ENCODE data around the gene SLC12A7. TPM values are rescaled to one million over a fixed set of nuclear protein-coding genes. Genes with fewer than 3 reads are reported as not detected.
A peak's percentile ranks its signal among the peaks of the same experiment; 100 is the strongest.

SLC12A7 gene
- total and polyA plus RNA-seq, 2 of the 13 experiments (the other 11 are each of a cell fraction or from before 2014, with no cell fraction given): 14.0 to 18.5 TPM

GRCh38 chr5:1028481-1029281 lies 83.2 kb downstream of the SLC12A7 start:
- Histone ChIP-seq H3K4me2 (ENCODE audit: low read depth, low read length) (no peak overlapping the region), H3K9ac (ENCODE audit: insufficient read depth, low read depth, low read length) (no peak overlapping the region), H3K27ac (ENCODE audit: extremely low read length, insufficient read depth, low read length) (no peak overlapping the region), H3K36me3 (replicated peaks in 1 of 2; ENCODE audit: control insufficient read depth in 1 of 2, insufficient read depth in 2 of 2, low read length in 2 of 2) (no peaks in the 10 kb centered on the region), H3K27me3 (ENCODE audit: control insufficient read depth in 1 of 2, insufficient read depth in 2 of 2, low read length in 2 of 2) (peaks cover 2 to 4% of the 10 kb centered on the region in 2 experiments; a peak in 2 of 5 replicates), H2AFZ (ENCODE audit: low read length) (no peak overlapping the region), H3K9me3 (ENCODE audit: low read length) (no peaks in the 10 kb centered on the region), H3K4me3 (replicated peaks in 1 of 3; ENCODE audit: insufficient read depth in 1 of 3, low read depth in 2 of 3, low read length in 3 of 3) (no peak overlapping the region), H3K4me1 (ENCODE audit: insufficient read depth, low read length) (no peaks in the 10 kb centered on the region), H4K20me1 (ENCODE audit: insufficient read depth, low read length) (peaks cover 4% of the 10 kb centered on the region; the same call in 1 of the 2 replicates), H3K79me2 (ENCODE audit: insufficient read depth, low read length) (no peaks in the 10 kb centered on the region)
- intact Hi-C loops (cut with micrococcal nuclease; ENCODE audit: unreplicated experiment): no loop called here
- peak in 1 of 2 experiments; percentile 25; a peak in 1 of 4 replicates for TF ChIP-seq ATF4 (CRISPR knock-in tag; IDR thresholded peaks at IDR 0.05)
- TF ChIP-seq ZGPAT (CRISPR knock-in tag; IDR thresholded peaks at IDR 0.05): no peak
- TF ChIP-seq KDM1A (CRISPR knock-in tag; IDR thresholded peaks at IDR 0.05): no peak
- DNase-seq (ENCODE audit: low spot score) (no peak), ATAC-seq (no peak), FAIRE-seq (no peak)
- WGBS (ENCODE audit: low lambda C conversion rate): 45% methylated on average over 23 of the region's 26 CpGs
- in situ Hi-C loops (cut with HindIII; ENCODE audit: extremely low pct_ligation_motif_present, low pct_unique_long_range_greater_than_20kb): no loop called here
- POLR2A ChIA-PET: no interaction called here
- CTCF ChIA-PET (ENCODE audit: low intra/inter-chr PET ratio, low total read pairs): no interaction called here
- no TSS peak for BruUV-seq (replicated peaks)
